RWPE2 (cell line): ENCODE measurements around the gene MACROD2.
A peak's percentile ranks its signal among the peaks of the same experiment; 100 is the strongest.

Experiments used
- ATAC-seq: fragments of 200-7000 bp; cut with Tn5 transposase; 3 replicates; pipeline ENCODE4 v1.9.1; 2021; ENCODE audit warnings: low read depth
- DNase-seq: peaks from one replicate; pipeline ENCODE4 v3.0.0-alpha.2; 2020; ENCODE audit warnings: low spot score
- H3K27ac ChIP-seq: fragments of 450-650 bp; 2 replicates; pipeline ENCODE4 v1.5.1; 2017; ENCODE audit warnings: mild to moderate bottlenecking; ENCODE audit not compliant: poor library complexity, severe bottlenecking
- H3K27me3 ChIP-seq: fragments of 250-450 bp; sonication (Bioruptor Pico); 2 replicates; pipeline ENCODE4 v1.5.1; 2021; ENCODE audit warnings: mild to moderate bottlenecking, moderate library complexity; ENCODE audit not compliant: insufficient read depth, poor library complexity, severe bottlenecking
- H3K36me3 ChIP-seq: fragments of 250-450 bp; sonication (Bioruptor Pico); 2 replicates; pipeline ENCODE4 v1.5.1; 2020; ENCODE audit warnings: low read depth, mild to moderate bottlenecking, moderate library complexity
- H3K4me1 ChIP-seq: fragments of 250-450 bp; sonication (Bioruptor Pico); 2 replicates; pipeline ENCODE4 v1.5.1; 2021; ENCODE audit warnings: mild to moderate bottlenecking, moderate library complexity; ENCODE audit not compliant: insufficient read depth, poor library complexity, severe bottlenecking
- H3K4me3 ChIP-seq: fragments of 250-450 bp; sonication (Bioruptor Pico); 2 replicates; pipeline ENCODE4 v1.5.1; 2021; ENCODE audit warnings: mild to moderate bottlenecking, moderate library complexity; ENCODE audit not compliant: severe bottlenecking
- H3K9me3 ChIP-seq: fragments of 250-450 bp; sonication (Bioruptor Pico); 2 replicates; pipeline ENCODE4 v1.5.1; 2021; ENCODE audit warnings: mild to moderate bottlenecking, moderate library complexity; ENCODE audit not compliant: severe bottlenecking
- TF ChIP-seq, protein P1 (sequence below): fragments of 450-650 bp; IDR thresholded peaks from one replicate; pipeline ENCODE4 v1.5.1; 2017; ENCODE audit warnings: mild to moderate bottlenecking, moderate library complexity; ENCODE audit not compliant: poor library complexity, severe bottlenecking

The MACROD2 gene

DNA sequence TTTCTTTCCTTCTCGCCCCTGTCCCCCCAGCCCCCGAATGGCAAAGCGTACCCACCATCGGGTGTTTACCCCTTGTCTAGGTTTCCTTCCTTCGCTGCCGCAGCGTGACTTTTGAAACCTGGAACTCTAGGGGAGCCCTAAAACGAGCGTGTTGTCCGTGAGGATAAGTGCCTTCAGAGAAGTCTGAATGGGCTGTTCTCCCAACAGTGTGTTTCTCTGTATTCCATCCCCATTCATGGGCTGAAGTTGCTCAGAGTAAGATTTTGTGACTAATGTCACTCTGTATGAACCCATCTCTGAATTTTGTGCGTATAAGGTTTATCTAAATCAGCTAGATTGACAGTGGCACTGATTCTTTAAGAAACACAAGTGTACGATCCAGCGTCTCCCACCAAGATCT lies 949 bp downstream of the MACROD2 start:
- Histone ChIP-seq H3K9me3 (peaks cover 6% of the 10 kb centered on the region), H3K27ac (no peak overlapping the region), H3K4me3 (peak overlapping the region; percentile 53), H3K4me1 (no peaks in the 10 kb centered on the region), H3K27me3 (no peaks in the 10 kb centered on the region), H3K36me3 (no peaks in the 10 kb centered on the region)
- DNase-seq (no peak), ATAC-seq (no peak)
- TF ChIP-seq, protein P1, sequence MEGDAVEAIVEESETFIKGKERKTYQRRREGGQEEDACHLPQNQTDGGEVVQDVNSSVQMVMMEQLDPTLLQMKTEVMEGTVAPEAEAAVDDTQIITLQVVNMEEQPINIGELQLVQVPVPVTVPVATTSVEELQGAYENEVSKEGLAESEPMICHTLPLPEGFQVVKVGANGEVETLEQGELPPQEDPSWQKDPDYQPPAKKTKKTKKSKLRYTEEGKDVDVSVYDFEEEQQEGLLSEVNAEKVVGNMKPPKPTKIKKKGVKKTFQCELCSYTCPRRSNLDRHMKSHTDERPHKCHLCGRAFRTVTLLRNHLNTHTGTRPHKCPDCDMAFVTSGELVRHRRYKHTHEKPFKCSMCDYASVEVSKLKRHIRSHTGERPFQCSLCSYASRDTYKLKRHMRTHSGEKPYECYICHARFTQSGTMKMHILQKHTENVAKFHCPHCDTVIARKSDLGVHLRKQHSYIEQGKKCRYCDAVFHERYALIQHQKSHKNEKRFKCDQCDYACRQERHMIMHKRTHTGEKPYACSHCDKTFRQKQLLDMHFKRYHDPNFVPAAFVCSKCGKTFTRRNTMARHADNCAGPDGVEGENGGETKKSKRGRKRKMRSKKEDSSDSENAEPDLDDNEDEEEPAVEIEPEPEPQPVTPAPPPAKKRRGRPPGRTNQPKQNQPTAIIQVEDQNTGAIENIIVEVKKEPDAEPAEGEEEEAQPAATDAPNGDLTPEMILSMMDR = no peak

DNA sequence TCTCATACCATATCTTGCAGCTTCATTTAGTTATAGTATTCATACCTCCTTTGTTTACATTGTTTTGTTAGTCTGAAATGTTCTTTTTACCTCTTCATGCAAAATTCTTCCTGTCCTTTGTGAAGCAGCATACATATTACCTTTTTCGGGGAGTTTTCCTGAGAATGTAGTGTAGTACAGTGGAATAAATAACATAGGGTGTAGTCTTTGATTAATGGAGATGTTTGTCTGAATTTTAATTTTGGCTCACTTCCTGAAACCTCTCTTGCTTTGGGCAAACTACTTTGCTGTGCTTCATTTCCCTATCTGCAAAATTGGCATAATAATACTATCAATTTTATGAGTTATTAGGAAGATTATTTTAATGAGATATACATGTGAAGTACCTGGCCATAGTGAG lies 5.6 kb downstream of the MACROD2 start:
- Histone ChIP-seq H3K9me3 (no peaks in the 10 kb centered on the region), H3K27ac (no peak overlapping the region), H3K27me3 (no peaks in the 10 kb centered on the region), H3K4me3 (no peak overlapping the region), H3K4me1 (no peaks in the 10 kb centered on the region), H3K36me3 (no peaks in the 10 kb centered on the region)
- ATAC-seq (no peak), DNase-seq (no peak)
- TF ChIP-seq, protein P1 = no peak

DNA sequence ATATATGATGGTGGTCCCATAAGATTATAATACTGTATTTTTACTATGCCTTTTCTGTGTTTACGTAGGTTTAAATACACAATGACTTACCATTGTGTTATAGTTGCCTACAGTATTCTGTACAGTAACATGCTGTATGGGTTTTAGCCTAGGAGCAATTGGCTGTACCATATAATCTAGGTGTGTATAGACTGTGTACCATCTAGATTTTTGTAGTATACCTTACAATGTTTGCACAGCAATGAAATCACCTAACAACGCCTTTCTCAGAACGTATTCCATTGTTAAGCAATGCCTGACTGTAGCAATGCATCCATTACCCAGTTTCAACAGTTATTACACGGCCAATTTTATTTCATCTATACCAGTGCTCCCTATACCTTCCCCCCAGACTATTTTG lies 10.7 kb downstream of the MACROD2 start:
- no peak overlapping the region for H3K4me3 ChIP-seq
- no peaks in the 10 kb centered on the region for H3K36me3 ChIP-seq
- no peak for ATAC-seq
- DNase-seq = no peak
- H3K27me3 ChIP-seq = no peaks in the 10 kb centered on the region
- H3K27ac ChIP-seq = no peak overlapping the region
- TF ChIP-seq, protein P1 = no peak
- H3K4me1 ChIP-seq = no peaks in the 10 kb centered on the region
- H3K9me3 ChIP-seq = no peaks in the 10 kb centered on the region

DNA sequence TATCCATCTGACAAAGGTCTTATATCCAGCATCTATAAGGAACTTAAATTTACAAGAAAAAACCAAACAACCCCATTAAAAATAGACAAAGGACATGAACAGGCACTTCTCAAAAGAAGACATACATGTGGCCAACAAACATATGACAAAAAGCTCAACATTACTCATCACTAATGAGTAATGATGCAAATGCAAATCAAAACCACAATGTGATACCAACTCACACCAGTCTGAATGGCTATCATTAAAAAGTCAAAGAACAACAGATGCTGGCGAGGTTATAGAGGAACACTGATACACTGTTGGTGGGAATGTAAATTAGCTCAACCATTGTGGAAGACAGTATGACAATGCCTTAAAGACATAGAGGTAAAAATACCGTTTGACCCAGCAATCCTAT lies 13.9 kb downstream of the MACROD2 start:
- H3K4me1 ChIP-seq = no peaks in the 10 kb centered on the region
- no peak overlapping the region for H3K27ac ChIP-seq
- DNase-seq = no peak
- H3K9me3 ChIP-seq = no peaks in the 10 kb centered on the region
- H3K27me3 ChIP-seq = no peaks in the 10 kb centered on the region
- 0 out of 3 replicates have a peak, but pooled peaks have one; percentile 31 for ATAC-seq
- TF ChIP-seq, protein P1 = no peak
- H3K4me3 ChIP-seq = no peak overlapping the region
- H3K36me3 ChIP-seq = no peaks in the 10 kb centered on the region

DNA sequence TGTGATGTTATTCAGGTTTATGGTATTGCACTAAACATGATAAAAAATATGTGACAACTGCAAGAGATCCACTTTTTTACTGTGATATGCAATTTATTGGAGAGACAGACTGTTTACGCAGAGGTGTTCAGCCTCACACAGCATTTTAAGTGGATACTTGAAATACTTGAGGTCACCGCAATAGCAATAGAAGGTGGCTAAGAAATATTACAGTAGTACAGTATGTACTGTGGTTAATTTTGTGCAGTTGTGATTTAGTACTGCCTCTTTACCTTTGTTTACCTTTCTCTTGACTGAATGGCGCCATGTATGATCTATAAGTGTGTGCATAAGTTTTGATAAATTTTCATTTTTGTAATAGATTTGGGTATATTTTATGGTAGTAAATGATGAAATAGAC lies 17.4 kb downstream of the MACROD2 start:
- H3K4me1 ChIP-seq = no peaks in the 10 kb centered on the region
- TF ChIP-seq, protein P1 = no peak
- no peak overlapping the region for H3K27ac ChIP-seq
- no peak for ATAC-seq
- no peaks in the 10 kb centered on the region for H3K27me3 ChIP-seq
- no peak for DNase-seq
- H3K9me3 ChIP-seq = no peaks in the 10 kb centered on the region
- no peak overlapping the region for H3K4me3 ChIP-seq
- H3K36me3 ChIP-seq = no peaks in the 10 kb centered on the region
